Effector memory CD4-positive, alpha-beta T cell (primary cell): ENCODE measurements around the gene PPP1R16B.

Source experiments
- DNase-seq, 3 donors: peaks; one replicate each; pipeline ENCODE4 v3.0.0-alpha.2; 2020
- H3K27ac ChIP-seq: 2 replicates; pipeline ENCODE4 v1.7.0; 2013; ENCODE audit warnings: mild to moderate bottlenecking, low read length, moderate library complexity; ENCODE audit not compliant: insufficient read depth, poor library complexity, severe bottlenecking
- H3K27me3 ChIP-seq: replicated peaks from 2 replicates; pipeline ENCODE4 v1.7.0; 2013; ENCODE audit warnings: mild to moderate bottlenecking, low read length; ENCODE audit not compliant: insufficient read depth, control insufficient read depth, poor library complexity, severe bottlenecking
- H3K36me3 ChIP-seq: 2 replicates; pipeline ENCODE4 v1.7.0; 2013; ENCODE audit warnings: mild to moderate bottlenecking, low read length, moderate library complexity; ENCODE audit not compliant: control insufficient read depth, insufficient read depth
- H3K4me1 ChIP-seq: 2 replicates; pipeline ENCODE4 v1.7.0; 2013; ENCODE audit warnings: low read length, mild to moderate bottlenecking; ENCODE audit not compliant: control insufficient read depth, insufficient read depth, poor library complexity, severe bottlenecking
- H3K4me3 ChIP-seq: 2 replicates; pipeline ENCODE4 v1.7.0; 2013; ENCODE audit warnings: low read length, low read depth, mild to moderate bottlenecking; ENCODE audit not compliant: insufficient read depth, poor library complexity, severe bottlenecking
- H3K9me3 ChIP-seq: 2 replicates; pipeline ENCODE4 v1.7.0; 2013; ENCODE audit warnings: mild to moderate bottlenecking, low read length, moderate library complexity; ENCODE audit not compliant: control insufficient read depth

PPP1R16B gene

DNA sequence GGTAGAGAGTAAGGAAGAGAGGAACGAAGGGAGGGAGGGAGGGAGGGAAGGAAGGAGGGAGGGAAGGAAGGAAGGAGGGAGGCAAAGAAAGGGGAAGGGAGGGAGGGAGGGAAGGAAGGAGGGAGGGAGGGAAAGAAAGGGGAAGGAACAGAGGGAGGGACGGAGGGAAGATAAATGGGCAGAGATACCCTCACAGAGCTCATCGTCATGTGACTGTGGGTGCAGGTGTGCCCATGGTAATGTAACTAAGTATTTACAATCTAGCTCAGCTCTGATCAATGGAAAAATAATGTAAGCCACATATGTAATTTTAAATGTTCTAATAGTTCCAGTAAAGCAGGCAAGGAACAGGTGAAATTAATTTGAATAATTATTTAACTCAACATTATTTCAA, 66.1 kb downstream of the PPP1R16B start:
- Histone ChIP-seq H3K27ac (peak overlapping the region; percentile 88), H3K9me3 (no peaks in the 10 kb centered on the region), H3K36me3 (no peaks in the 10 kb centered on the region), H3K27me3 (no peaks in the 10 kb centered on the region), H3K4me1 (peaks cover 59% of the 10 kb centered on the region), H3K4me3 (no peak overlapping the region)
- DNase-seq = no peak

DNA sequence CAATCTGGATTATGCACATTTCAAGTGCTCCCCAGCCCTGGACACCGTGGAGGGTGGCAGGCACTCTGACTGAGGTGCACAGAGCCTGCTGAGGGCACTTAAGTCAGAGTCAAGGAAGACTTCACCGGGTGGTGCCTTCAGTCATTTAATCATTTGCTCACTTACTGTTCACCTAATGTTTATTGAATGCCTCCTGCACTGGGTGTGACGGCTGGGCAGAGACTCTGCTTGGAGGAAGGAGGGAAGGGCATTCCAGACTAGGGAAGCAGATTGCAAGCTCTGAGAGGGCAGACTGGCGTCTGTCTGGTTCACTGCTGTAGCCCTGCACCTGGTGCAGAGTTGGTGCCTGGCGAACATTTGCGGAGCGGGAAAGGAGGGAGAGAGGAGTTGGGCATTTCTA, 66.5 kb downstream of the PPP1R16B start:
- Histone ChIP-seq H3K9me3 (no peaks in the 10 kb centered on the region), H3K4me1 (peaks cover 59% of the 10 kb centered on the region), H3K4me3 (peak overlapping the region; percentile 38), H3K27me3 (no peaks in the 10 kb centered on the region), H3K36me3 (no peaks in the 10 kb centered on the region), H3K27ac (peak overlapping the region; percentile 88)
- no peak for DNase-seq

DNA sequence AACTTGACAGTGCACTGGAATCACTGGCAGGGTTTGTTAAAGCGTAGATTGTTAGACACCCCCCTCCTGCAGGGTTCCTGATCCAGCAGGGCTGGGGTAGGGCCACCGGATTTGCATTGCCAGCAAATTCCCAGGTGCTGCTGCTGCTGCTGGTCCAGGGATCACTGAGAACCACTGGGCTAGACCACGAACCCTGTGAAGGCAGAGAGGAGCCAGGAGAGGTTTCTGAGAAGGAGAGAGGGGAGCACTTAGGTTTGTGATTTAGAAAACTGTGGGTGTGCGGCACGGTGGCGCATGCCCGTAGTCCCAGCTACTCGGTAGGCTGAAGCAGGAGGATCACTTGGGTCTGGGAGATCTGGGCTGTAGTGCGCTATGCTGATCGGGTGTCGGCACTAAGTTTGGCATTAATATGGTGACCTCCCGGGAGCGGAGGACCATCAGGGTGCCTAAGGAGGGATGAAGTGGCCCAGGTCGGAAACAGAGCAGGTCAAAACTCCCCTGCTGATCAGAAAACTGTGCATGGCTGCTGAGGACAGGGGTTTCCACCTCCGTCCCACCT, 67.1 kb downstream of the PPP1R16B start:
- Histone ChIP-seq H3K4me3 (peak overlapping the region; percentile 38), H3K9me3 (no peaks in the 10 kb centered on the region), H3K27ac (peak overlapping the region; percentile 88), H3K36me3 (no peaks in the 10 kb centered on the region), H3K4me1 (peaks cover 59% of the 10 kb centered on the region), H3K27me3 (no peaks in the 10 kb centered on the region)
- DNase-seq = no peak

GRCh38 chr20:38873050-38873581, 67.6 kb downstream of the PPP1R16B start:
- Histone ChIP-seq H3K36me3 (no peaks in the 10 kb centered on the region), H3K4me3 (peak overlapping the region; percentile 38), H3K27ac (peak overlapping the region; percentile 88), H3K9me3 (no peaks in the 10 kb centered on the region), H3K27me3 (no peaks in the 10 kb centered on the region), H3K4me1 (peaks cover 59% of the 10 kb centered on the region)
- peak; percentile 53 to 74 (median 73) for DNase-seq

DNA sequence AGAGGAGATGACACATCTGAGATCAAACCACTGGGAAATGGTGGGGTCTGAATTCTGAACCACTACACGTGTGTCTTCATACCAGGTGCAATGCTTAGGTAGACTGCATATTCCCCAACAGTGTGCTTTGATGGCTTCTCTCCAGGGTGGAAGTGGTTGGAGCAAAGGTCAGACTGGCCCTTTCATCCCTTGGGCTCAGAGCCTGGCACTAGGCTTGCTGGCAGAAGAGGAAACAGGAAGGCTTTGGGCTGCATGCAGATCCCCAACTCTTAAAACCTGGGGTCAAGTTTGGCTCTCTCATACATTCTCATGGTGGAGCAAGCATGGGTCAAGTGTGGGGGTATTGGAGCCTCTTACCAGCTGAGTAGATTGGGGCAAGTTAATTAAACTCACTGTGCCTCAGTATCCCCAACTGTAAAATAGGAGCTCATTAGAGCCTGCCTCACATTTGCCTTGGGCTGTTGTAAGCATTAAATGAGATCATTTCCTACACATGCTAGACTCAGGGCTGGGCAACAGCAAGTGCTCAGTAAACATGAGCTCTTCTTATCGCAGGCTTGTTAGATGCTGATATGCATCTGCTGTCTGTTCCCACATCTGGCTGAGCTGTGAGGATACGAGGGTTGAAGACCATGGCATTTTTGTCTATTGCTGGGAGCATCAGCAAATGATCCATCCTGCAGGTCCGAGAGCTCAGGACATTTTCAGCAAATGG, 69.1 kb downstream of the PPP1R16B start:
- peak overlapping the region; percentile 88 for H3K27ac ChIP-seq
- H3K9me3 ChIP-seq = no peaks in the 10 kb centered on the region
- no peaks in the 10 kb centered on the region for H3K27me3 ChIP-seq
- DNase-seq = peak in 1 of 3 donors; percentile 38
- H3K4me3 ChIP-seq = peak overlapping the region; percentile 22
- peaks cover 59% of the 10 kb centered on the region for H3K4me1 ChIP-seq
- no peaks in the 10 kb centered on the region for H3K36me3 ChIP-seq

- peaks cover 53% of the 10 kb centered on the region for H3K4me1 ChIP-seq
- peak overlapping the region; percentile 88 for H3K27ac ChIP-seq
- H3K27me3 ChIP-seq = no peaks in the 10 kb centered on the region
- no peaks in the 10 kb centered on the region for H3K9me3 ChIP-seq
- peak overlapping the region; percentile 31 for H3K4me3 ChIP-seq
- DNase-seq = peak; percentile 47 to 72 (median 65)
- no peaks in the 10 kb centered on the region for H3K36me3 ChIP-seq
Observed at GRCh38 chr20:38875175-38875993, 69.9 kb downstream of the PPP1R16B start.

DNA sequence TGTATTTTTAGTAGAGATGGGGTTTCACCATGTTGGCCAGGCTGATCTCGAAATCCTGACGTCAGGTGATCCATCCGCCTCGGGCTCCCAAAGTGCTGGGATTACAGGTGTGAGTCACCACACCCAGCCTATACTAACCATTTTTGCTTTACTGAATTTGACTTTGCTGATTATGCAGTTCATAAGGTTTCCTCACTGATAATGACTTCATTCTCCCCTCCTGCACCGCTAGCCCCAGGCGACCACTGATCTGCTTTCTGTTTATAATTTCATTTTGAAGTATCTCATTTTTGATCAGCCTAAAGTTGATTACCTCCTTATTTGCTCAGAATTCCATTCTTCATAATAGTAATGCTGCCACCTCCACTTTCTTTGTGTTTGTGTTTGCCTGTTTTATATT, 72.0 kb downstream of the PPP1R16B start:
- Histone ChIP-seq H3K27me3 (no peaks in the 10 kb centered on the region), H3K27ac (no peak overlapping the region), H3K4me3 (no peak overlapping the region), H3K36me3 (no peaks in the 10 kb centered on the region), H3K9me3 (no peaks in the 10 kb centered on the region), H3K4me1 (peaks cover 33% of the 10 kb centered on the region)
- no peak for DNase-seq

- Histone ChIP-seq H3K36me3 (peaks cover 4% of the 10 kb centered on the region), H3K27ac (no peak overlapping the region), H3K27me3 (no peaks in the 10 kb centered on the region), H3K4me1 (peaks cover 20% of the 10 kb centered on the region), H3K4me3 (no peak overlapping the region), H3K9me3 (no peaks in the 10 kb centered on the region)
- DNase-seq = no peak
Observed at GRCh38 chr20:38878866-38879265, 73.4 kb downstream of the PPP1R16B start.

- Histone ChIP-seq H3K36me3 (peaks cover 4% of the 10 kb centered on the region), H3K27me3 (no peaks in the 10 kb centered on the region), H3K4me3 (no peak overlapping the region), H3K27ac (no peak overlapping the region), H3K9me3 (no peaks in the 10 kb centered on the region), H3K4me1 (peaks cover 4% of the 10 kb centered on the region)
- no peak for DNase-seq
Observed at GRCh38 chr20:38880952-38881735, 75.6 kb downstream of the PPP1R16B start.
